ACHN (cell line): ENCODE measurements around the gene CDX1.

ENCODE experiments used
- DNase-seq: peaks from one replicate; pipeline ENCODE4 v3.0.0-alpha.2; 2015
- in situ Hi-C: cut with HindIII; loops from 2 replicates; pipeline ENCODE4 v1.10.0; 2017; ENCODE audit warnings: low sequenced_read_pairs, low pct_ligation_motif_present, low pct_unique_long_range_greater_than_20kb

Gene CDX1

GRCh38 chr5:150157168-150157567, 9.4 kb upstream of the CDX1 start:
- DNase-seq = no peak
- in situ Hi-C loops = no loop called here

GRCh38 chr5:150158170-150158949, 8.2 kb upstream of the CDX1 start:
- in situ Hi-C loops = no loop called here
- DNase-seq = no peak

GRCh38 chr5:150159031-150159430, 7.5 kb upstream of the CDX1 start:
- DNase-seq = no peak
- in situ Hi-C loops = no loop called here

- in situ Hi-C loops = no loop called here
- DNase-seq = no peak
Observed at GRCh38 chr5:150159741-150160179, 6.8 kb upstream of the CDX1 start.

- DNase-seq = no peak
- in situ Hi-C loops = no loop called here
Observed at GRCh38 chr5:150160448-150161081, 6.0 kb upstream of the CDX1 start.

GRCh38 chr5:150161242-150162141, 5.1 kb upstream of the CDX1 start:
- in situ Hi-C loops = no loop called here
- peak; percentile 75 for DNase-seq

- in situ Hi-C loops = no loop called here
- DNase-seq = no peak
Observed at GRCh38 chr5:150162142-150162513, 4.5 kb upstream of the CDX1 start.

GRCh38 chr5:150163035-150163434, 3.5 kb upstream of the CDX1 start:
- no peak for DNase-seq
- in situ Hi-C loops = no loop called here

- DNase-seq = no peak
- in situ Hi-C loops = no loop called here
Observed at GRCh38 chr5:150163547-150164059, 3.0 kb upstream of the CDX1 start.

- in situ Hi-C loops = no loop called here
- DNase-seq = no peak
Observed at GRCh38 chr5:150164211-150164980, 2.2 kb upstream of the CDX1 start.

- in situ Hi-C loops = no loop called here
- DNase-seq = no peak
Observed at GRCh38 chr5:150166037-150166649, 435 bp upstream of the CDX1 start.

- in situ Hi-C loops = no loop called here
- no peak for DNase-seq
Observed at GRCh38 chr5:150167512-150167850, 903 bp downstream of the CDX1 start.

- in situ Hi-C loops = no loop called here
- DNase-seq = no peak
Observed at GRCh38 chr5:150167908-150168307, 1.3 kb downstream of the CDX1 start.

GRCh38 chr5:150168864-150169263, 2.3 kb downstream of the CDX1 start:
- in situ Hi-C loops = no loop called here
- DNase-seq = no peak

GRCh38 chr5:150172145-150172544, 5.6 kb downstream of the CDX1 start:
- DNase-seq = no peak
- in situ Hi-C loops = no loop called here

- in situ Hi-C loops = no loop called here
- DNase-seq = no peak
Observed at GRCh38 chr5:150172556-150172955, 6.0 kb downstream of the CDX1 start.

GRCh38 chr5:150173161-150173560, 6.6 kb downstream of the CDX1 start:
- in situ Hi-C loops = no loop called here

GRCh38 chr5:150174285-150174684, 7.7 kb downstream of the CDX1 start:
- in situ Hi-C loops = no loop called here

More at GRCh38 chr5:150173161-150173560, 6.6 kb downstream of the CDX1 start:
- DNase-seq = no peak

More at GRCh38 chr5:150174285-150174684, 7.7 kb downstream of the CDX1 start:
- no peak for DNase-seq
